Activated CD8-positive, alpha-beta memory T cell treated with anti-CD3 and anti-CD28 coated beads for 36 hours (primary cell): ENCODE results near the gene ZNF543. TPM values are rescaled to one million over a fixed set of nuclear protein-coding genes. Genes with fewer than 3 reads are reported as not detected.

Source experiments
- CTCF ChIA-PET: fragments of 350-600 bp; sonication (Branson Sonifier 250); formaldehyde crosslinking; loops from one replicate; lab custom pipeline; 2021; ENCODE audit warnings: antibody characterized with exemption; lab: Charles Lee
- POLR2A ChIA-PET: fragments of 350-600 bp; sonication (Branson Sonifier 250); formaldehyde crosslinking; loops from one replicate; lab custom pipeline; 2021; ENCODE audit warnings: antibody characterized with exemption; lab: Charles Lee
- total RNA-seq, 2 experiments: library from RNA; stranded (reverse); gene quantifications; one replicate each; pipeline ENCODE4 v1.2.3, GENCODE V29; 2021

The ZNF543 gene
- total RNA-seq, 2 experiments from 2014 or later: 7.2 to 7.3 TPM

GRCh38 chr19:57314146-57314545 lies 6.1 kb upstream of the ZNF543 start:
- CTCF ChIA-PET: no interaction called here

GRCh38 chr19:57317503-57317902 lies 2.8 kb upstream of the ZNF543 start:
- POLR2A ChIA-PET: interaction anchor here (0.7 kb wide), 1 partner anchor 41 kb away, joined by 9 read pairs; no protein-coding TSS in a partner anchor
- CTCF ChIA-PET: interaction anchor here (0.6 kb wide), 1 partner anchor 67 kb away, joined by 3 read pairs; no protein-coding TSS in a partner anchor

More at GRCh38 chr19:57314146-57314545, 6.1 kb upstream of the ZNF543 start:
- POLR2A ChIA-PET: no interaction called here

GRCh38 chr19:57319869-57320179 lies 448 bp upstream of the ZNF543 start:
- CTCF ChIA-PET: interaction anchor here (0.6 kb wide), 1 partner anchor 47 kb away, joined by 5 read pairs; no protein-coding TSS in a partner anchor
- POLR2A ChIA-PET: no interaction called here

- ChIA-PET POLR2A (interaction anchor here (0.8 kb wide), 1 partner anchor 80 kb away, joined by 3 read pairs; no protein-coding TSS in a partner anchor), CTCF (no interaction called here)
Observed at GRCh38 chr19:57321116-57321515, 844 bp downstream of the ZNF543 start.

- ChIA-PET CTCF (no interaction called here), POLR2A (no interaction called here)
Observed at GRCh38 chr19:57321751-57322150, 1.5 kb downstream of the ZNF543 start.

- POLR2A ChIA-PET: no interaction called here
- CTCF ChIA-PET: no interaction called here
Observed at GRCh38 chr19:57324992-57325391, 4.7 kb downstream of the ZNF543 start.

- ChIA-PET CTCF (no interaction called here), POLR2A (no interaction called here)
Observed at GRCh38 chr19:57327993-57328392, 7.7 kb downstream of the ZNF543 start.

GRCh38 chr19:57334191-57334590 lies 13.9 kb downstream of the ZNF543 start:
- ChIA-PET CTCF (no interaction called here), POLR2A (interaction anchor here (0.6 kb wide), 1 partner anchor 36 kb away, joined by 4 read pairs; no protein-coding TSS in a partner anchor)

GRCh38 chr19:57338877-57339276 lies 18.6 kb downstream of the ZNF543 start:
- ChIA-PET CTCF (no interaction called here), POLR2A (no interaction called here)

- ChIA-PET POLR2A (no interaction called here), CTCF (interaction anchor here (0.7 kb wide), 1 partner anchor 176 kb away, joined by 3 read pairs; no protein-coding TSS in a partner anchor)
Observed at GRCh38 chr19:57342582-57342981, 22.3 kb downstream of the ZNF543 start.

GRCh38 chr19:57348136-57348535 lies 27.9 kb downstream of the ZNF543 start:
- POLR2A ChIA-PET: interaction anchor here (0.6 kb wide), 1 partner anchor 68 kb away, joined by 3 read pairs; no protein-coding TSS in a partner anchor
- CTCF ChIA-PET: no interaction called here

GRCh38 chr19:57350877-57351805 lies 30.9 kb downstream of the ZNF543 start, which contains the start of gene ZNF304:
TSS of gene ZNF304 (plus strand) at chr19:57351271. CDS start at chr19:57351665, 394 bp downstream.
- ChIA-PET POLR2A (no interaction called here), CTCF (interaction anchor here (1.1 kb wide), 1 partner anchor 13 kb away, joined by 3 read pairs; the partner anchor contains the start of genes TRAPPC2B and ZNF547)

- CTCF ChIA-PET: interaction anchor here (1.1 kb wide), 1 partner anchor 12 kb away, joined by 3 read pairs; the partner anchor contains the start of genes TRAPPC2B and ZNF547
- POLR2A ChIA-PET: no interaction called here
Observed at GRCh38 chr19:57351867-57352266, 31.6 kb downstream of the ZNF543 start.

- ChIA-PET CTCF (no interaction called here), POLR2A (no interaction called here)
Observed at GRCh38 chr19:57355916-57356315, 35.6 kb downstream of the ZNF543 start.

- ChIA-PET POLR2A (no interaction called here), CTCF (interaction anchor here (0.6 to 1.5 kb wide), 2 partner anchors 10 to 28 kb away, joined by 3 read pairs; no protein-coding TSS in a partner anchor)
Observed at GRCh38 chr19:57357406-57357805, 37.1 kb downstream of the ZNF543 start.

GRCh38 chr19:57359300-57359699 lies 39.0 kb downstream of the ZNF543 start:
- CTCF ChIA-PET: no interaction called here
- POLR2A ChIA-PET: no interaction called here

- CTCF ChIA-PET: no interaction called here
- POLR2A ChIA-PET: interaction anchor here (1.7 kb wide), 1 partner anchor 27 kb away, joined by 5 read pairs; the partner anchor contains the start of gene ZNF548
Observed at GRCh38 chr19:57362419-57362818, 42.1 kb downstream of the ZNF543 start.

GRCh38 chr19:57362997-57363687 lies 42.9 kb downstream of the ZNF543 start, which contains the start of the genes TRAPPC2B and ZNF547:
TSS of gene TRAPPC2B (plus strand) at chr19:57363551. CDS start at chr19:57364834, 1,283 bp downstream.
TSS of gene ZNF547 (plus strand) at chr19:57363551. CDS start at chr19:57368556, 5,005 bp downstream.
- ChIA-PET CTCF (interaction anchor here (1.0 kb wide), 1 partner anchor 12 kb away, joined by 3 read pairs; the partner anchor contains the start of gene ZNF304), POLR2A (interaction anchor here (0.6 to 1.7 kb wide), 2 partner anchors 26 to 820 kb away, joined by 3 to 5 read pairs; partner anchors contain the start of genes ZNF274 and ZNF548)

GRCh38 chr19:57363688-57364181 lies 43.5 kb downstream of the ZNF543 start:
- POLR2A ChIA-PET: interaction anchor here (0.6 to 1.7 kb wide), 2 partner anchors 26 to 819 kb away, joined by 3 to 5 read pairs; partner anchors contain the start of genes ZNF274 and ZNF548
- CTCF ChIA-PET: interaction anchor here (1.0 kb wide), 1 partner anchor 12 kb away, joined by 3 read pairs; the partner anchor contains the start of gene ZNF304
